K562 (cell line): ENCODE results near the gene MAPK1IP1L. TPM values are rescaled to one million over a fixed set of nuclear protein-coding genes. Genes with fewer than 3 reads are reported as not detected.

Source experiments
- ATF3 ChIP-seq, 2 experiments: fragments of 450-650 bp in 1 of 2; sonication (generic) in 1 of 2; formaldehyde crosslinking in 1 of 2; IDR thresholded peaks in 1 of 2; conservative IDR thresholded peaks in 1 of 2; 2 replicates each; pipeline versions ENCODE4 v1.6.1 to v1.8.1; 2016 to 2023; ENCODE audit warnings: mild to moderate bottlenecking in 2 of 2, moderate library complexity in 2 of 2, inconsistent platforms in 1 of 2, missing genetic modification reagents in 1 of 2
- BACH1 ChIP-seq: fragments of 200-800 bp; sonication (Bioruptor generic); IDR thresholded peaks from 2 replicates; pipeline ENCODE4 v1.6.1; 2016; ENCODE audit warnings: missing genetic modification characterization, missing compliant biosample characterization
- BMI1 ChIP-seq: fragments of 150-350 bp; IDR thresholded peaks from 2 replicates; pipeline ENCODE4 v1.6.1; 2014; ENCODE audit warnings: low read length
- CAMTA2 ChIP-seq: fragments of 250-450 bp; sonication (Bioruptor Pico); conservative IDR thresholded peaks from 2 replicates; pipeline ENCODE4 v1.5.1; 2022
- ESRRA ChIP-seq: fragments of 450-650 bp; IDR thresholded peaks from 2 replicates; pipeline ENCODE4 v1.6.1; 2014; ENCODE audit warnings: low read depth, mild to moderate bottlenecking, moderate library complexity, borderline replicate concordance
- FOS ChIP-seq: IDR thresholded peaks from 3 replicates; pipeline ENCODE4 v1.6.1; 2011; ENCODE audit not compliant: insufficient read length; ENCODE audit errors: extremely low read depth
- GTF2A2 ChIP-seq: IDR thresholded peaks from 2 replicates; pipeline ENCODE4 v1.6.1; 2016; ENCODE audit warnings: mild to moderate bottlenecking, missing genetic modification characterization, missing compliant biosample characterization
- HDAC6 ChIP-seq: IDR thresholded peaks from 2 replicates; pipeline ENCODE4 v1.6.1; 2012; ENCODE audit warnings: low read depth, mild to moderate bottlenecking, control low read depth, inconsistent platforms, low read length, moderate library complexity
- HEY1 ChIP-seq: fragments of 250-450 bp; sonication (Bioruptor Pico); IDR thresholded peaks from 2 replicates; pipeline ENCODE4 v1.5.0; 2020; ENCODE audit warnings: mild to moderate bottlenecking, moderate library complexity, borderline replicate concordance
- HNRNPLL ChIP-seq: fragments of 200-400 bp; formaldehyde crosslinking; IDR thresholded peaks from 2 replicates; pipeline ENCODE4 v1.6.1; 2017; ENCODE audit warnings: low read length, low read depth, mild to moderate bottlenecking; ENCODE audit not compliant: poor library complexity, severe bottlenecking
- KDM4B ChIP-seq, 2 experiments: fragments of 450-650 bp in 1 of 2; sonication (generic) in 1 of 2; IDR thresholded peaks; 2 replicates each; pipeline ENCODE4 v1.6.1; 2016 to 2017; ENCODE audit warnings: borderline replicate concordance in 2 of 2, antibody characterized with exemption in 1 of 2, low read depth in 1 of 2, mild to moderate bottlenecking in 1 of 2
- KLF6 ChIP-seq: fragments of 250-450 bp; sonication (Bioruptor Pico); IDR thresholded peaks from 2 replicates; pipeline ENCODE4 v1.4.0; 2020; ENCODE audit warnings: mild to moderate bottlenecking, moderate library complexity, borderline replicate concordance
- MCM3 ChIP-seq: fragments of 450-650 bp; IDR thresholded peaks from 2 replicates; pipeline ENCODE4 v1.6.1; 2016
- POLR2AphosphoS5 ChIP-seq: IDR thresholded peaks from 2 replicates; pipeline ENCODE4 v1.6.1; 2011; ENCODE audit warnings: mild to moderate bottlenecking, low read depth, low read length, moderate library complexity; ENCODE audit not compliant: control insufficient read depth, insufficient read depth
- RBM17 ChIP-seq: fragments of 200-400 bp; formaldehyde crosslinking; IDR thresholded peaks from 2 replicates; pipeline ENCODE4 v1.6.1; 2017; ENCODE audit warnings: low read depth, mild to moderate bottlenecking, low read length, borderline replicate concordance
- SIX5 ChIP-seq, 2 experiments: IDR thresholded peaks; 2 replicates each; pipeline ENCODE4 v1.6.1; 2011; ENCODE audit warnings: low read length in 2 of 2, borderline replicate concordance in 1 of 2, low read depth in 1 of 2, mild to moderate bottlenecking in 1 of 2, moderate library complexity in 1 of 2; ENCODE audit not compliant: insufficient read depth in 1 of 2
- SMARCA5 ChIP-seq: fragments of 450-650 bp; IDR thresholded peaks from 2 replicates; pipeline ENCODE4 v1.6.1; 2016
- SMARCE1 ChIP-seq: fragments of 450-650 bp; IDR thresholded peaks from 2 replicates; pipeline ENCODE4 v1.7.1; 2016; ENCODE audit warnings: mild to moderate bottlenecking
- TARDBP ChIP-seq: fragments of 450-650 bp; IDR thresholded peaks from 2 replicates; pipeline ENCODE4 v1.6.1; 2016
- ZNF239 ChIP-seq: fragments of 250-450 bp; sonication (Bioruptor Pico); IDR thresholded peaks from 2 replicates; pipeline ENCODE4 v1.4.0; 2020; ENCODE audit warnings: mild to moderate bottlenecking
- ZNF551 ChIP-seq: fragments of 250-450 bp; sonication (Bioruptor Pico); IDR thresholded peaks from 2 replicates; pipeline ENCODE4 v1.5.0; 2021; ENCODE audit warnings: mild to moderate bottlenecking, moderate library complexity
- ZNF780A ChIP-seq: fragments of 250-450 bp; sonication (Bioruptor Pico); IDR thresholded peaks from 2 replicates; pipeline ENCODE4 v1.5.0; 2021; ENCODE audit warnings: mild to moderate bottlenecking
- ZNF785 ChIP-seq: fragments of 250-450 bp; sonication (Bioruptor Pico); IDR thresholded peaks from 2 replicates; pipeline ENCODE4 v1.4.0; 2020; ENCODE audit warnings: mild to moderate bottlenecking
- polyA plus RNA-seq, 8 experiments: library from polyadenylated mRNA; depleted of rRNA in 4 of 8; stranded (reverse) in 5 of 8; unstranded in 3 of 8; fragments of >200 nt; fragmentation: Nextera tagmentation in 2 of 8; fragmentation: Illumina TruSeq in 1 of 8; extraction: Ambion mirVana in 2 of 8; extraction: Trizol in 1 of 8; gene quantifications; 2 replicates each; pipeline versions ENCODE4 v1.2.1 to v1.2.3, GENCODE V29; 2011 to 2014; ENCODE audit warnings: inconsistent platforms in 1 of 8, missing spikeins in 1 of 8
- total RNA-seq, 7 experiments: library from RNA; depleted of rRNA in 6 of 7; stranded (reverse); fragments of >200 nt in 6 of 7; fragmentation: Illumina TruSeq in 2 of 7; extraction: Trizol in 2 of 7; gene quantifications; 2 replicates each; pipeline versions ENCODE4 v1.2.1 to v1.2.3, GENCODE V29; 2011 to 2021; ENCODE audit warnings: low replicate concordance in 1 of 7
- TF ChIP-seq, protein P1 (sequence below): fragments of 450-650 bp; IDR thresholded peaks from 2 replicates; pipeline ENCODE4 v1.6.1; 2018; ENCODE audit warnings: mild to moderate bottlenecking, low read depth; ENCODE audit not compliant: partially characterized antibody
- TF ChIP-seq, protein P2 (sequence below): sonication (generic); formaldehyde crosslinking; IDR thresholded peaks from 2 replicates; pipeline ENCODE4 v1.8.1; 2023; ENCODE audit warnings: mild to moderate bottlenecking, missing genetic modification reagents

Gene MAPK1IP1L
- total and polyA plus RNA-seq, 9 of the 15 experiments (the other 6 are each of a cell fraction or from before 2014, with no cell fraction given): 32.7 to 99.4 (median 49.8) TPM

DNA sequence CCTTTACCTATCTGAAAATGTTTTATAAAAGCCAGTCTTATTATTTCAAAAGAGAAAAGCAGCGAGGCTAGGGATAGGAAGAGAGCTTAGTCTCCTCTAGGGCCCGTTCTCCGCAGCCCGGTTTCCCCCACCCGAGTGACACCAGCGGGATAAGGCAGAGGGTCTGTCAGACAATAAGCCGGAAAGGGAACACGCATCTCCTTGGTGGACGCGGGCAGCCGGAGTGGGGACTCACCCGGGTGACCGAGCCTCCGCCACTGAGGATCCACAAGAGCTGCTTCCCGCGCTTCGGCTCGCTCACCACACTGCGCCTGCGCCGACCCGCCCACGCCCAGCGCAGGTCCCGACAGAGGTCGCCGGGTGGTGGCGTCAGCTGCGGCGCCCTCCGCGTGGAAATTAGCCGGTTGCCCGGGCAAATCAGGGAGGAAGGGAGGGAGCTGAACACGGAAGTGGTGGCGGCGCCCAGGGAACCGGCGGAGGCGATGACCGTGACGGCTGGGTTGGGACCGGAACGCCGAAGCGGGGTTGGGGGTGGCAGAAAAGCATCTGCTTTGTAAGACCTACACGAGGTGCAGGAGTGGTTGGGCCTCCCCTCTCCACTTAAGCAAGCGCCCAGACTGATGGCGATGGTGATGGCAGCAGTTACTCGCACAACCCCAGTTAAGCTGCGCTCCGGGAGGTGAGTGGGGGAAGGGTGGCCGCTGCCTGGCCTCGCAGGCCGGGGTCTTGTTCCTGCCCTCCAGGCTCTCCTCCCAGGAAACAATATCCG is 24.5 kb upstream of the MAPK1IP1L start, which contains the start of the genes SOCS4 and WDHD1 (continued):
- TF ChIP-seq ZNF780A (no peak), ZNF551 (no peak), SMARCA5 (no peak), HDAC6 (no peak), KDM4B (IDR thresholded peaks at IDR 0.05; ENCODE audit: borderline replicate concordance in 2 of 2, low read depth in 1 of 2) (no peak), ZNF785 (CRISPR knock-in tag) (no peak), SIX5 (IDR thresholded peaks at IDR 0.05; ENCODE audit: borderline replicate concordance in 1 of 2, insufficient read depth in 1 of 2, low read depth in 1 of 2, low read length in 2 of 2) (no peak), HEY1 (no peak), FOS (no peak), KLF6 (CRISPR knock-in tag) (no peak), POLR2AphosphoS5 (peak; percentile 89), TARDBP (no peak), BMI1 (no peak), GTF2A2 (no peak), CAMTA2 (CRISPR knock-in tag) (no peak), MCM3 (no peak), ESRRA (peak; percentile 64), ATF3 (IDR thresholded peaks at IDR 0.05) (no peak), ATF3 (CRISPR knock-in tag; conservative IDR thresholded peaks at IDR 0.05) (no peak), RBM17 (no peak), ZNF239 (CRISPR knock-in tag) (no peak), BACH1 (tag) (no peak), HNRNPLL (peak; percentile 75), SMARCE1 (no peak)
- TF ChIP-seq, protein P1, sequence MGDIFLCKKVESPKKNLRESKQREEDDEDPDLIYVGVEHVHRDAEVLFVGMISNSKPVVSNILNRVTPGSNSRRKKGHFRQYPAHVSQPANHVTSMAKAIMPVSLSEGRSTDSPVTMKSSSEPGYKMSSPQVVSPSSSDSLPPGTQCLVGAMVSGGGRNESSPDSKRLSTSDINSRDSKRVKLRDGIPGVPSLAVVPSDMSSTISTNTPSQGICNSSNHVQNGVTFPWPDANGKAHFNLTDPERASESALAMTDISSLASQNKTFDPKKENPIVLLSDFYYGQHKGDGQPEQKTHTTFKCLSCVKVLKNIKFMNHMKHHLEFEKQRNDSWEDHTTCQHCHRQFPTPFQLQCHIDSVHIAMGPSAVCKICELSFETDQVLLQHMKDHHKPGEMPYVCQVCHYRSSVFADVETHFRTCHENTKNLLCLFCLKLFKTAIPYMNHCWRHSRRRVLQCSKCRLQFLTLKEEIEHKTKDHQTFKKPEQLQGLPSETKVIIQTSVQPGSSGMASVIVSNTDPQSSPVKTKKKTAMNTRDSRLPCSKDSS: no peak
- TF ChIP-seq, protein P2, sequence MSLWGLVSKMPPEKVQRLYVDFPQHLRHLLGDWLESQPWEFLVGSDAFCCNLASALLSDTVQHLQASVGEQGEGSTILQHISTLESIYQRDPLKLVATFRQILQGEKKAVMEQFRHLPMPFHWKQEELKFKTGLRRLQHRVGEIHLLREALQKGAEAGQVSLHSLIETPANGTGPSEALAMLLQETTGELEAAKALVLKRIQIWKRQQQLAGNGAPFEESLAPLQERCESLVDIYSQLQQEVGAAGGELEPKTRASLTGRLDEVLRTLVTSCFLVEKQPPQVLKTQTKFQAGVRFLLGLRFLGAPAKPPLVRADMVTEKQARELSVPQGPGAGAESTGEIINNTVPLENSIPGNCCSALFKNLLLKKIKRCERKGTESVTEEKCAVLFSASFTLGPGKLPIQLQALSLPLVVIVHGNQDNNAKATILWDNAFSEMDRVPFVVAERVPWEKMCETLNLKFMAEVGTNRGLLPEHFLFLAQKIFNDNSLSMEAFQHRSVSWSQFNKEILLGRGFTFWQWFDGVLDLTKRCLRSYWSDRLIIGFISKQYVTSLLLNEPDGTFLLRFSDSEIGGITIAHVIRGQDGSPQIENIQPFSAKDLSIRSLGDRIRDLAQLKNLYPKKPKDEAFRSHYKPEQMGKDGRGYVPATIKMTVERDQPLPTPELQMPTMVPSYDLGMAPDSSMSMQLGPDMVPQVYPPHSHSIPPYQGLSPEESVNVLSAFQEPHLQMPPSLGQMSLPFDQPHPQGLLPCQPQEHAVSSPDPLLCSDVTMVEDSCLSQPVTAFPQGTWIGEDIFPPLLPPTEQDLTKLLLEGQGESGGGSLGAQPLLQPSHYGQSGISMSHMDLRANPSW (CRISPR knock-in tag): no peak
